GM23338 (cell line): ENCODE measurements around the gene SPTBN4.

Experiments used
- CREB1 ChIP-seq: fragments of 250-450 bp; sonication (Bioruptor Pico); IDR thresholded peaks from 2 replicates; pipeline ENCODE4 v1.5.0; 2020; ENCODE audit warnings: low read depth, mild to moderate bottlenecking, moderate library complexity
- CTCF ChIP-seq, 2 experiments: fragments of 200-600 bp in 1 of 2; sonication (generic) in 1 of 2; conservative IDR thresholded peaks; 2 replicates each; pipeline versions ENCODE4 v1.5.1 to v1.6.1; 2016 to 2017; ENCODE audit warnings: antibody characterized with exemption in 2 of 2, low read depth in 2 of 2, mild to moderate bottlenecking in 2 of 2, moderate library complexity in 1 of 2
- ETS1 ChIP-seq: IDR thresholded peaks from 2 replicates; pipeline ENCODE4 v1.6.1; 2016; ENCODE audit warnings: antibody characterized with exemption
- EZH2 ChIP-seq: fragments of 200-600 bp; sonication (generic); IDR thresholded peaks from one replicate; pipeline ENCODE4 v1.8.0; 2017; ENCODE audit warnings: antibody characterized with exemption, mild to moderate bottlenecking, low read depth; ENCODE audit not compliant: unreplicated experiment
- EZH2phosphoT487 ChIP-seq: fragments of 200-600 bp; sonication (generic); IDR thresholded peaks from one replicate; pipeline ENCODE4 v1.8.1; 2018; ENCODE audit warnings: antibody characterized with exemption; ENCODE audit not compliant: unreplicated experiment
- JUNB ChIP-seq: IDR thresholded peaks from one replicate; pipeline ENCODE4 v1.6.1; 2016; ENCODE audit warnings: antibody characterized with exemption; ENCODE audit not compliant: unreplicated experiment
- NANOG ChIP-seq: IDR thresholded peaks from 2 replicates; pipeline ENCODE4 v1.6.1; 2016; ENCODE audit warnings: antibody characterized with exemption, borderline replicate concordance
- POLR2AphosphoS5 ChIP-seq: IDR thresholded peaks from 2 replicates; pipeline ENCODE4 v1.6.1; 2016; ENCODE audit warnings: antibody characterized with exemption, low read depth
- REST ChIP-seq: IDR thresholded peaks from one replicate; pipeline ENCODE4 v1.6.1; 2018; ENCODE audit warnings: antibody characterized with exemption; ENCODE audit not compliant: unreplicated experiment
- STAT1 ChIP-seq: IDR thresholded peaks from one replicate; pipeline ENCODE4 v1.6.1; 2016; ENCODE audit warnings: antibody characterized with exemption; ENCODE audit not compliant: unreplicated experiment
- ZNF114 ChIP-seq: fragments of 250-450 bp; sonication (Bioruptor Pico); IDR thresholded peaks from 2 replicates; pipeline ENCODE4 v1.5.0; 2020; ENCODE audit warnings: mild to moderate bottlenecking, moderate library complexity
- ZNF331 ChIP-seq: fragments of 250-450 bp; sonication (Bioruptor Pico); IDR thresholded peaks from 2 replicates; pipeline ENCODE4 v1.5.0; 2020; ENCODE audit warnings: low read depth, mild to moderate bottlenecking, moderate library complexity
- ZNF462 ChIP-seq: fragments of 250-450 bp; sonication (Bioruptor Pico); IDR thresholded peaks from 2 replicates; pipeline ENCODE4 v1.5.0; 2020; ENCODE audit warnings: mild to moderate bottlenecking, moderate library complexity

- no peak for TF ChIP-seq NANOG
- no peak for TF ChIP-seq CTCF (conservative IDR thresholded peaks at IDR 0.05; ENCODE audit: low read depth in 2 of 2)
- peak; percentile 44; the same call in 1 of the 2 replicates for TF ChIP-seq POLR2AphosphoS5
- TF ChIP-seq REST = no peak
- no peak for TF ChIP-seq JUNB
- no peak for TF ChIP-seq CREB1 (CRISPR knock-in tag)
- TF ChIP-seq EZH2 = no peak
- no peak for TF ChIP-seq STAT1
- no peak for TF ChIP-seq ZNF331 (CRISPR knock-in tag)
- no peak for TF ChIP-seq EZH2phosphoT487
- TF ChIP-seq ZNF114 (CRISPR knock-in tag) = no peak
- no peak for TF ChIP-seq ETS1
- TF ChIP-seq ZNF462 (CRISPR knock-in tag) = no peak
Observed at GRCh38 chr19:40592170-40592569, 125.4 kb downstream of the SPTBN4 start.
